GM18507 (cell line): ENCODE results near the gene FLYWCH1.
A peak's percentile ranks its signal among the peaks of the same experiment; 100 is the strongest.
"Not testable (repeated sequence)": the region's sequence is repeated elsewhere in the genome, so short reads cannot be mapped to it uniquely, and the experiment has no call there.

Experiments used
- DNase-seq: peaks from one replicate; pipeline ENCODE4 v3.0.0; 2011; ENCODE audit warnings: low read depth; ENCODE audit not compliant: insufficient read length; ENCODE audit errors: extremely low spot score
- FAIRE-seq: peaks from 2 replicates; lab custom pipeline; 2011; peaks lifted over from hg19 to GRCh38; lab: Jason Lieb, UNC

Gene FLYWCH1

GRCh38 chr16:2924901-2925755 is 13.4 kb downstream of the FLYWCH1 start:
- FAIRE-seq (no peak), DNase-seq (no peak)

GRCh38 chr16:2925951-2926649 is 14.4 kb downstream of the FLYWCH1 start:
- DNase-seq (no peak), FAIRE-seq (no peak)

GRCh38 chr16:2926650-2926999 is 14.9 kb downstream of the FLYWCH1 start:
- FAIRE-seq: no peak
- no peak for DNase-seq

GRCh38 chr16:2927010-2927646 is 15.4 kb downstream of the FLYWCH1 start:
- DNase-seq (peak; percentile 52), FAIRE-seq (peak; percentile 97)

GRCh38 chr16:2928151-2928550 is 16.4 kb downstream of the FLYWCH1 start:
- FAIRE-seq: not testable (repeated sequence)

GRCh38 chr16:2928796-2929195 is 17.1 kb downstream of the FLYWCH1 start:
- FAIRE-seq: no peak
- DNase-seq: no peak

More at GRCh38 chr16:2928151-2928550, 16.4 kb downstream of the FLYWCH1 start:
- not testable (repeated sequence) for DNase-seq

GRCh38 chr16:2929693-2930092 is 18.0 kb downstream of the FLYWCH1 start:
- FAIRE-seq: no peak
- no peak for DNase-seq

- FAIRE-seq: no peak
These were observed 18.5 kb downstream of the FLYWCH1 start for GRCh38 chr16:2930236-2930635.

GRCh38 chr16:2931231-2931914 is 19.6 kb downstream of the FLYWCH1 start:
- FAIRE-seq, DNase-seq: not testable (repeated sequence)

More at GRCh38 chr16:2930236-2930635, 18.5 kb downstream of the FLYWCH1 start:
- DNase-seq: no peak

GRCh38 chr16:2933136-2933535 is 21.4 kb downstream of the FLYWCH1 start:
- FAIRE-seq (no peak), DNase-seq (no peak)

- DNase-seq (no peak), FAIRE-seq (no peak)
These were observed 22.0 kb downstream of the FLYWCH1 start for GRCh38 chr16:2933701-2934100.

GRCh38 chr16:2934450-2934849 is 22.7 kb downstream of the FLYWCH1 start:
- FAIRE-seq: no peak
- no peak for DNase-seq

GRCh38 chr16:2936436-2937011 is 24.8 kb downstream of the FLYWCH1 start:
- DNase-seq (no peak), FAIRE-seq (no peak)

- FAIRE-seq (no peak), DNase-seq (no peak)
These were observed 25.4 kb downstream of the FLYWCH1 start for GRCh38 chr16:2937170-2937569.

- FAIRE-seq: no peak
These were observed 26.5 kb downstream of the FLYWCH1 start for GRCh38 chr16:2938206-2938605.

GRCh38 chr16:2939968-2940367 is 28.2 kb downstream of the FLYWCH1 start:
- FAIRE-seq (no peak), DNase-seq (no peak)

More at GRCh38 chr16:2938206-2938605, 26.5 kb downstream of the FLYWCH1 start:
- DNase-seq: no peak

- DNase-seq (no peak), FAIRE-seq (no peak)
These were observed 30.3 kb downstream of the FLYWCH1 start for GRCh38 chr16:2942045-2942444.

- FAIRE-seq, DNase-seq: not testable (repeated sequence)
These were observed 32.0 kb downstream of the FLYWCH1 start for GRCh38 chr16:2943716-2944115.

- no peak for FAIRE-seq
These were observed 34.9 kb downstream of the FLYWCH1 start for GRCh38 chr16:2946649-2947048.

More at GRCh38 chr16:2946649-2947048, 34.9 kb downstream of the FLYWCH1 start:
- DNase-seq: no peak
